ENCODE data around the gene FAM117A.

The FAM117A gene

DNA sequence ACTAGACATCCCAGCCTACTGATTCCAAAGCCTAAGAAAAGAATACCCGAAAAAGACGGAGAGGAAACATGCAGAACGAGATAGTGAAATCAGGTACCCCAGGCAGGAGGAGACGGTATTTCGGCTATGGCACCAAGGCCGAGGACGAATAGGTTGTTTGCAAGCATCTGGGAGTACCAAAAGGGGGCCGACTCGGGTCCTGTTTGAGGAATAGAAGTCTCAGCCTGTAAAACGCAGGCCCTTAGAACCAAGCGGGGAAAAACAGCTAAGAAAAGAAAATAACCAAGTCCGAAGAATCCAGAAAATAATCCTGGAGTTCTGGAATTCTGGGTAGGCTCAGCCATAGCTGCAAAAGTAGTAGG lies 56.7 kb downstream of the FAM117A start:
- DNase-seq: peak; percentile 58

DNA sequence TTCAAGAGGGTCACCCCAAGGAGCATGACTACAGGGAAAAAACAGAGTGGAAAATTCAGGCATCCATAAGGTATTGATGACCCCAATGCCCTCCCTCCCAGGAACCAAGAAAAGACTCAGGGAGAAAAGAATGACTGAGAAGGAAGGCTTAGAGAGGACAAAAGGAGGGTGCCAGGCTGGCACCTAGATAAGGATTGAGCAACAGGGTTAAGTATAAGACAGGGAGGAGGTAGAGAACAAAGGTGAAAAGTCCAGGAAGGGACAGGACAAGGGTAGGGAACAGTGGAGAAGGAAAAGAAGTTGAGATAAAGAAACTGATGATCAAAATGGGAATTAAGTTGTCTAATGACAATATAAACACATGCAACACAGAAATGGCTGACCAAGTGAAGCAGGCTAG lies 58.7 kb downstream of the FAM117A start:
- DNase-seq: no peak

DNA sequence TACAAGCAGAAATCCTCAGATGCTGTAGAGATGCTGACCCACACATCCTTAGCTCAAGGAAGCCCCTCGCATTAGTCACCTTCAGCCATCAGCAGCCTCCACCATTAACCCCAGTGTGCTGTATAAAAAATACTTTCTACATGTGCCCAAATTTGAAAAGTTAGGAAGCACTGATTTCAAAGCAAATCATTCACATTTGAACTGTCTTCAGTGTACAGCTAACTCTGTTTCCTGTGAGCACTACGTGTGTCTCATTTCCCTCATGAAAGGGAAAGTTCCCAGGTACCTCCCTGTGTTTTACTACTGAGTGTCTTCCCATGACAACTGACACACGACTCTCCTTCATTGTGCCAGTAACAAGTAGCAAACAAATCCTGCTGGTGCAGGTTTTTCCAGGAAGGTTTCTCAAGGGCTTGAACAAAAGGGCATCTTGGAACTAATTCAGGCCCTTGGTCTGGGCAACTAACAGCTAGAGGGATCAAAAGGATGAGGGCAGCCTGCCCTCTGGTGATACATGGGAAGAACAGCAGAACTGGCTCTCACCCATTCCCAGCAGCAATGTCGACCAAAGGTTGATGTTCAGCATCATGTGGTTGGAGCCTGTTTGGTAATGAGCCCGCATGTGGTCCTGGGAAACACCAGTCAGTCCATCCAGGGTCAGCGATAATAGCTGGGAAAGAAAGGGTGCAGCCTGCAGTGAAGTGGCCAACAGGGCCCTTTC lies 60.2 kb downstream of the FAM117A start:
- DNase-seq: peak; percentile 77

DNA sequence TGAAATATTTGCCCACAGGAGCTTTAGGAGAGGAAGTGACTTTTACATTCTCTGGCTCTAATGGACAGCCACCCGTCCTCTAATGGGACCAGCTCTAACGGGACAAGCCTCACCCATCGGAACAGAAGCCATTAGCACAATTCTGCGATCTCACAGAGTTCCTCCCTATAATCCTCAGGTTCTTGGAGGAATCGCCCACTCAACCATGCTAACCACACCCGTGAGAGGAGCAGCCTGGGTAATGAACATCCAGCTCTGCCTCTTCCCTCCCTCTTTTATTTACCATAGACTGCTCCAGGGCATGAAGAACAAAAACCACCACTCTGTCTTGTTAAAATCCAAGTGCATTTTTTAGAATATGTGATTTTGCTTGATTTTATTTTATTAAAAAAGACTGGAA lies 63.0 kb downstream of the FAM117A start:
- no peak for DNase-seq

DNA sequence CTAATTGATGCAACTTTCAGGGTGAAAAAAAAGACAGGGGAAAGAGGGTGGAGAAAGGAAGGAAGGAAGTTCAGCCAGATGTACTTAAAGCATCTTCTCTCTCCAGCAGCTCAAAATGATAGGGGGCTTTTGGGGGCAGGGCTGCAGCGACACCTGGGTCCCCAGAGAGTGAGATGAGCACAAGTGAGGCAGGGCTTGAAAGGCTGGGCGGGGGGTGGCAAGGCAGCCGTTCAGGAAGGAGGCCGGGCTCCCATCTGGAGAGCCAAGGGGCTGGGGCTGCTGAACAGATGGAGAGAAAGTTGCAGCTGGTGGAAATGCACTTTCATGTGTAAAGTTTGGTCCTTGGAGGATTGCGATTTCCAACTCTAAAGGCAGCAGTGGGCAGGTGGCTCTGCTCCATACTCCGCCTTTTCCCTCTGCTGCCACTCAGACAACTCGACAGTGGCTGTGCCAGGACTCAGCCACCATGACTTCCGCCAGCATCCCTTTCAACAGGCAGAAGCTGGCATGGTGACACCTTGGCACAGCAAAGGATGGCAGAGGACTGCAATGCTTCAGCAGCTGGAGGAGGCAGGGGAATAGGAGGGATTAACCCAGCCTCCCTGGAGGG lies 63.9 kb downstream of the FAM117A start:
- DNase-seq: no peak

DNA sequence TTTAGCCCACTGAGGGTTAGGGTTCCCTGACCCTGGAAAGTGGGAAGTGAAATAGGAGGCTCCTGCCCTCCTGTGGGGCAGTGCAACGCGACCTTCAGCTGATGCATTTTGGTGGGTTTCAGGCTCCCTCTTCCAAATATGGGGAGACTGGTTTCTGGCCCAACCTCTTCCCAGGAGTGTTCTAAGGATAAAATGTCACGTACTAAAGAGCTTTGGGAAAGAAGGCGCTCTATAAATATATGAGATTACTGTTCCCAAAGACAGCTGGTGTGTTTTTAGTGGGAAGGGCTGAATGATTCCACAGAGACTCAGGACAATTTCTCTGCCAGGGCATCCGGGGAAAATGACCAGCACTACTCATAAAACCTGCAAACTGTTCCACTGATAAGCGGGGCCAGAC lies 65.9 kb downstream of the FAM117A start:
- DNase-seq: no peak

DNA sequence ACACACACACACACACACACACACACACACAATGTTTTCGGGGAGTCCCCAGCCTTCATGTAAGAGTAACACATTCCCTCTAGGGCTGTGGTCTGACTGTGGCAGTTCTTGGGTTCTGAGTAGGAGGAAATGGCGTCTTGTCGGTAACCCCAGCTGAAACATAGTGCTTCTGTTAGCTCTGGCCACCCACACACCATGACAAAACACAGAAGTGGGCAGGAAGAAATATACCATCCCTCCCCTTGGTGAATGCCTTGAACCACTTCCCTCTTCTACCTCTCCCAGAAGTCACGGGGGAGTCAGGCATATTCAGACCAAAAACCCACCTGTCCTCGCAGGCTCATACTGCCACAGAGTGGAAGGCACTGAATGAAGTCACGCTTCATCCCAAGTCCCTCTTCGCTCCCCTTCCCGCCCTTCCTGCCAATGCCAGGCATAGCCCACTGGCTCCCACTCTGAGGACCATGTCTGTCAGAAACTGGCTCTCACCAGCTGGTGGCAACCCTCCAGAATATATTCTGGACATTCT lies 67.6 kb downstream of the FAM117A start:
- DNase-seq: peak; percentile 52

DNA sequence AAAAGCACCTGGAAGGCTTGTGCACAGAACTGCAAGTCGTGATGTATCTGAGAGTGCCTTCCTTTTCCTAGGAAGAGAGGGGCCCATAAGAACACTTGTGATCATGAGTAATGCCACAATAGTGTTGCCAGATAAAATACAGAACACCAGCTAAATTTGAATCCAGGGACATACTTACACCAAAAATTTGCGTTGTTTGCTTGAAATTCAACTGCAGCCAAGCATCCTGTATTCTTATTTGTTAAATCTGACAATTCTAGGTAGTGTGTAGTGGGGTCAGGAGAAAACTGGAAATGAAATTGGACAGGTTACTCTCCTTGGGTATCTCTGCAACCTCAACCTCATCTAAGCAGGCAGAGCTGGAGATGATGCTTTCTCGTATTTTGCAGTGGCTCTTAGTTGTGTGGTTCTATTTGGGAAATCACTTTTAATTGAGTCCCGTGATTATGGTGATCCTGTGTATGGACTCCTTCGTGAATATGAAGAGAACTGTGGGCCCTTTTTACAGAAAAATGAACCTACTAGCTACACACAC lies 68.2 kb downstream of the FAM117A start:
- no peak for DNase-seq

DNA sequence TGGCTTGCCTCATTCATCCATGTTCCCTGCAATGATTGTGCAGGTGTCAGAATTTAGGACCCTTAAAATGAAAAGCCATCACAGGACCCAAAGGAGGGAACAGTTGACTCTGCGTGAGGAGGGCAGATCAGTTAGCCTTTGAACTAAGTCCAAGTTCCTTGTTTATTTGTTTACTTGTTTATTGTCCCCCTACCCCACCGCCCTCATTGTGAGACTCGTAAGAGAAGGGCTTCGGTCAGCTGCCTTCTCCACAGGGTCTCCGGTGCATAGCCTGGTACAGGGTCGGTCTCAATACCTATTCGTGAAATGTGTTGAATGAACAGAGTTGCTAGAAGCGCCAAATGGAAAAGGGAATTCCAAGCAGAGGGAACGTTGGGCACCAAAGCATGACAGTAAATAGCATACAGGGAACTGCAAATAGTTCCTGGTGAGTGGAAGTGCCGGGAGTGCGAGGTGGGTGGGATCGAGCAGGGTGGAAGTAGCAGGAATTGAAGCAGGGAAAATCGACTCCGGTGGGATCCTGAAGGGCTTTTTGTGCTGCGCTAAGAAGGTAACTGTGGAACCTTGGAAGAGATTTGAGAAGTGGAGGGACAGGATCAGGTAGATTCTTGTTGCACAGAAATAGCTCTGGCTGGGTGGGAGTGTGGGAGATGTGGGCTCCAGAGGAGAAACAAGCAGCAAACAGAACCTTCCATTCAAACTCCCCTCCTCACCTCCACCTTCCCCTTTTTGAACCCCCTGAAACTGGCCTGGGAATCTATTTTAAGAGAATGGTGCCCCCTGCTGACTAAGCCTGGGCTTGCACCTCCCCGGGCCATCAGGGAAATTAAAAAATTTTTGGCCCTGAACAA lies 68.9 kb downstream of the FAM117A start:
- DNase-seq: peak; percentile 71

DNA sequence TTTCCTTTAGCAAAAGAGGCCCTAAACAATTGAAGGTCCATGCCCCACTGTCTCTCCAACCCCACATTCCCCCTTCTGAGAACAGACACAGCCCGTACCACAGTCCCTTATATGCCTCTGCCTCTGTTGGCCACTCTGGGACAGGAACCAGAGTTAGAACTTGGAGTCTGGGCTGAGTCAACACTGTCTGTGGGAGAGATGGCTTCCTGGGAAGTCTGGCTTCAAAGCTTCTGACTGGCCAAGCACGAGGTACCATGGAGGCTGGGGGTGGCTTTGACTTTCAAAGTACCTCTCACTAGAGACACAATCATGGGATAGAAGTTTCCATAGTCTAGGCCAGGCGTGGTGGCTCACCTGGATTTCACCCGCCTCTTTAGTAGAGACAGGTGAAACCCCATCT lies 71.2 kb downstream of the FAM117A start:
- no peak for DNase-seq

DNA sequence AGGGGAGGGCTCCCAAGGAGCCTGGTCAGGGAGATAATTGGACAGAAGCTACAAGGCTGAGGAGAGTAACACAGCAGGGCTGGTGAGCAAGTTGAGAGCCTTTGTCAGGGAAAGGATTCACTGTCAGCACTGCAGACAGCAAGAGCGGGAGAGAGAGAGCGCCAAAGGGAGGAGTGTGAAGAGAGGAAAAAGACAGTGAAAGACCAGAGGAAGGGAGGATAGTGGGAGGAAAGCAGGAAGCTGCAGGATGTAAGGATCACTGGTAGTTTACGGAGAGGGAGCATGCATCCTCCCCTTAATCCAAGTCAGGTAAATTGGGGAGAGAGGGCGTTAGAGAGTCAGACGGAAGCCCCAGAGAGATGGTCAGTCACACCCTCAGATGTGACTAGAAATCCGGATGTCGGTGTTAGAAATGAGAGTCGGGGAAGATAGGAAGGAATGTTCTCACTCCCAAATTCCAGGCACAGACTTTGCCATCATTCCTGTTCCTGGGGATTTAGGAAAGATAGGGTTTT lies 72.2 kb downstream of the FAM117A start:
- DNase-seq: no peak

DNA sequence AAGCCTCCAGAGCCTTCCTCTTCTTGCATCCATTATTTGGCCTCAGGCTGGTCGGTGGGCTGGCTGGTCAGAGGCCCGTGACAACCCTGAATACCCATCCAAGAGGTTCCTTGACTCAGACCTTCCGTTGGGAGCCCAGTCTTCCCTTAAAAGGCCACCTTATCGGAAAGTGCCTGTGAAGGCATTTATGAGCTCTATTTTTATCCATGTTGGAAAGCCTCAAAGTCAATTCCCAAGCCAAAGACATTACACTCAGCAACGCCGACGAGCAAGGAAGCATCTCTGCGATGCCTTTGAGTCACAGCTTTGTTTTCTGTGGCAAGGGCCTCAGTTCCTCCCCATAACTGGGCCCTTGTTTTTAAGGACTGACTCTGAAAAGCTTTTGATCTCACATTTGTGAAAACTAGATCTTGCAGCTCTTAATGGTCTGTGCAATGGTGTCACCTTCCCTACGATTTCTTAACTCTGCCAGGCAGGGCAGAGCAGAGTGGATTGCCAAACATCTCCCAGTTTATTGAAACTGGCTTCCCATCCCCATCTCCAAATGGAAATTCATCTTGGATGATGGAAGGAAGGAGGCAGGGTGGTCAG lies 72.8 kb downstream of the FAM117A start:
- no peak for DNase-seq

DNA sequence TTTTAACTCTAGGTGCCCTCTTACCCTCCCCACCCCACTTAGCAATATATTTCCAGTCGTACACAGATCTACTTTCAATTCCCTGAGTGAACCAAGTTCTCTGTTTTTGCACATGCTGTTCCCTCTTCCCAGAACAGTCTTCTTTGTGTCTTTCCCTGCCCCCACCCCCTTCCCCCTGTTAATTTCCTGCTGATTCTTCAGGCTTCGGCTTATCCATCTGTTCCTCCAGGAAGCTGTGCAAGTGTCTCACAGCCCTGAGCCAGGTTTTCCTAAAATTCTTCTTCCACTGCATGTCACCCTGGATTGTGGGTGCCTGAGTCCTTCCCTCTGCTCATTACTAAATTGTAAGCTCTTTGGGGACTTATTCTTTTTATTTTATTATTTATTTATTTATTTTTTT lies 73.7 kb downstream of the FAM117A start:
- DNase-seq: no peak

DNA sequence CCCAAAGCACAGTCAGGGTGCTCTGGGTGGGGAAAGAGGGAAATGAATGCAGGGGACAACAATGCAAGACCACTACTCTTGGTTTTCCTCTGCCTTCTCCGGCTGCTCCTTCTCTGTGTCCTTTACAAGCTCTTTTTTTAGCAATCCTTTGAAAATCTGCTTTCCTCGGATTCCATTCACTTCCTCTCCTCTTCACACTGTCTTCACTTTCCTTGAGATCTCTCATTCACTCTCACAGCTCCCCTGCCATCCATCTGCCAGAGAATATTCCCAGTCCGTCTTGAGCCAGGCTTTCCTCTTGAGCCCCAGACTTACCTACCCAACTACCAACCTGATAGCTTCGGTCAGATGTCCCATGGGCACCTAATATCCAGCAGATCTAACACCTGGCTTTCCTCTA lies 75.1 kb downstream of the FAM117A start:
- DNase-seq: no peak

DNA sequence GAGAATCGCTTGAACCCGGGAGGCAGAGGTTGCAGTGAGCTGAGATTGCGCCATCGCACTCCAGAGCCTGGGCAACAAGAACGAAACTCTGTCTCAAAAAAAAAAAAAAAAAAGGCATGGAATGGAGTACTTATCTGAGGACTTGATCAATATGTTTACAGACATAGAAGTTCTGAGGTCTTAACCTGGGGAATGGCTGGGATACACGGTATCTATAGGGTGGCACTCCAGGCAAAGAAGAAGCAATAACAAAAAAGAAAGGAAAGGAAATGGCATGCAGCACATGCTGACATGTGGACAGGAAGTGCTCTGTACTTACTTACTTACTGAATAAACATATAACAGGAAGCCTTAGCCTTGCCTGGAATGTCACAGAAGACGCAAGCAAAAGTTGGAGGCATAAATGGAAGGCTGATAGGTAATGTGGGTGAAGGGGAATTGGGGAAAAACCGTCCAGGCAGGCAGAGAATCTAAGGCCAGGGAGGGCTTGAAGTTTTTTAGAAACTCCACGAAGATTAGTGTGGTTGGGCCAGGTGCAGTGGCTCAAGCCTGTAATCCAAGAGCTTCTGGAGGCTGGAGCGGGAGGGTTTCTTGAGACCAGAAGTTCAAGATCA lies 75.9 kb downstream of the FAM117A start:
- DNase-seq: no peak

DNA sequence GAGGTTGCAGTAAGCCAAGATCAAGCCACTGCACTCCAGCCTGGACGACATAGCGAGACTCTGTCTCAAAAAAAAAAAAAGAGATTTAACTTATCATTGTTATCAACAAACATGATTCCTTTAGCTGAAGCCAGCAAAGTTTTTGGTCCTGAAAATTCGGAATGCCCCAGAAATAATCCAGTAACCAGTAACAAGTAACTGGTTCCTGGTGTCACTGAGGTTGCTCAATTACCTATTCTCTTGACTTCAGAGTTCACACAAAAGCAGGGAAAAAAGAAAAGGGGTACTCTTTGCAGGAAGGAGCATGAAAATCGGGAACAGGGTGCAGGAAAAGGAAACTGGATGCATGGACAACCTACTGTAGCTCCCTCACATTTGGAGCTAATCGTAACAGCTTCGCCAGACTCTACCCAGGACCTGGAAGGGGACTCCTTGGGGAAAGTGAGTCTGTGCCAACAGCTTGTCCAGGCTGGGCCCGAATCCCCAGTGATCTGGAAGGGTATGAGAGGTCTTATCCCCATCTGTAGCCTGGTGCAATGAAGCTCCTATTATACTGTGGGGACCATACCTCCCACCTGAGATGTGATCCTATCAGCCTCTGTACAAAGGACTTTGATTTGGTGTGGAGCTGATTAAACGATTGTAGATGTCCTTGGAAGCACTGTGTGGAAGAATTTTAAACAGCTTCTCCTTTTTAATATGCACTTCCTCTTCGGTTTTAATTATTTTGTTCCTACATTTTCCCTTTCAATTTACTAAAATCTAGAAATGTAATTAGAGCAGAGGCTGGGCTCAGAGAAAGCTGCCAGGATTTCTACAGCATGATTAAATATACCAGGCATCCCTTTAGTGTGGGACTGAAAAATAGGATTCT lies 82.6 kb downstream of the FAM117A start:
- no peak for DNase-seq

DNA sequence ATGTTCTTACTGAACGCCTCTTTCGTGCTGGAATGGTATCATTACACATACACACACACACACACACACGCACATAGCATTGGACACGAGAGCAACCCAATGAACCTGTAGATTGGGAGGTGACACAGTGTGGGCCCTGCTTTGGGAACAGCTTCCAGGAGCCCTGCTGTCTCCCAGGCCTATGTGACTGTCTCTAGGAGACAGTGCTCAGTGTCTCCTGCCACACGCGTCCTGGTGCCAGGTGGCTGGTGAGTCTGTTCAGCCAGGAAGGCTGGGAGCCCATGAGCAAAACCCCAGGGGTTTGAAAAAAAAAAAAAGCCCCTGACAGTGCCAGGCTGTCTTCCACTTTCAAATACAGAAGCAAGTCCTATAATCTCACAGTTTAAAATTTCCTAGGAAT lies 83.6 kb downstream of the FAM117A start:
- DNase-seq: no peak

DNA sequence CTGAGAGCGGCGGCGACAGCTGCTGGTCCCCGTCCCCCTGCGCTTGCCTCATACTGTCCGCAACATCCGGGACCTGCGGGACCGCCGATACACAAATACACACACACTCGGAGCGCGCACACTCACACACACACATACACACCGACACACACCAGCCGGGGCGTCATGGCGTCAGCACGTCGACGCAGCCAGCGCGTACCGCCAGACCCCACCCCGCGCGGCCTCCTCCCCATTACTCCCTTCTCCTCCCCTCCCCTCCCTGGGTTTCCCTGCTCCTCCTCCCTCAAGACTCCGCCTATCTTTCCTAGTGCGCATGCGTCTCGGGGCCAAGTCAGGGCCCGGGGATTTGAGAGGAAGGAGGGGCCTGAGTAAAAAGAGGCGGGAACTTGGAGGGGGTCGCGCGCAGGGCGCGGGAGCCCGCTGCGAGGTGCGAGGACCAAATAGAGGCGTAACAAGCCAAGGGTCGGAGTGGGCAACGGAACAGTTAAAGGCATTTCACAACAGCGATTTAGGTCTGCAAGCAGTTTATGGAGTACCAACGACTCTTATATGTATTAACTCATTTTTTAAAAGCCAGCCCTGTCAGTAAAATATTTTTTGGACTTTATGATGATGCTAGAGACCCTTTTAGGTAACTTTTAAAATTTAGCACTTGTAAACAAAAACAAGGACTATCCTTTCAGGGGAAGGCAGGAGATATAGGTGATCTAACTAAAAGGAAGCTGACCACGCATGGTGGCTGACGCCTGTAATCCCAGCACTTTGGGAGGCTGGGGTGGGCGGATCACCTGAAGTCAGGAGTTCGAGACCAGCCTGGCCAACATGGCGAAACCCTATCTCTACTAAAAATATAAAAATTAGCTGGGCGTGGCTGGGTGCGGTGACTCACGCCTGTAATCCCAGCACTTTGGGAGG lies 85.7 kb downstream of the FAM117A start, which contains the start of gene SPOP:
TSS of gene SPOP (minus strand) at position 165 of the 915 bp plus-strand sequence. CDS start 55,287 bp downstream, outside the sequence.
- DNase-seq: peak; percentile 99

DNA sequence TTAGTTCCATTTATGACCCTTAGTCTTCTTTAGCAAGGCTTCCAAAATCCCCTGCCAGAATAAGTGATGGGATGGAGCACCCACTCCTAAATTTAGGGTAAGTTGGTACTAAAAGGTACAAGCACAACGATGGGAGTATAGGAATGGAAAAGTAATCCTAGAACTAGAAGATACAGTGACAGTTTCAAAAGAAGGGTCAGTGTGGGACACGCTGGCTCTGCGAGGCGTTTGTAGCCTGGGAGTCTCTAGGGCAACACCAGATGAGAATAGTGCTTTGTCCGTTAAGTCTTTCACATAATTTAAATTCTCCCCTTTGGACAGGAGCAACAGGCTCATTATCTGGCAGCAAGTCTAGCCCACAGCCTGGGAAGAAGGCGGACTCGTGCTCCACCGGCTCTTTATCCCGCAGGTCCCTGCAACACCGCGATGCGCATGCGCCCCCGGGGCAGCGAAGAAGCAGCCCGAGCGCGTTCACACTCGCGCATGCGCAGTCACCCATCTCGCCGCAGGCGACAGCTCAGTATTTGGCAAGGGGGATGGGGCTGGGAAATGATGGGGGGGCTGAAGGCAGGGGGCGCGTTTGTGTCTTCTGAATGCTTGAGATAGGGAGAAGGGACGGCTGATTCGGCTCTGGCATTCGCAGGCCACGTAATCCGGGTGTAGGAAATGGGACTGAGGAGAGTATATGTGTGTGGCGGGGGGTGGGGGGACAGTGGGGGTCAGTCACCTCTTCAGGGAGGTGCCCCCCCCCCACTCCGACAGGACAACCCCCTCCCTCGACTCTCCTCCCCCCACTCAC lies 86.6 kb downstream of the FAM117A start:
- peak; percentile 96 for DNase-seq
